Cardiac fibroblast (primary cell): ENCODE data around the gene TMEM30A.

Experiments
- DNase-seq, 2 donors: peaks; one replicate each; pipeline versions ENCODE4 v3.0.0 to v3.0.0-alpha.2; 2010; ENCODE audit warnings: low read depth in 2 of 2
- H3K4me3 ChIP-seq, 2 donors: replicated peaks in 1 of 2; 1 replicate in 1 of 2; 2 replicates in 1 of 2; pipeline ENCODE4 v1.5.1; 2011; ENCODE audit warnings: low read depth in 2 of 2, low read length in 2 of 2, mild to moderate bottlenecking in 2 of 2, moderate library complexity in 1 of 2
- CTCF ChIP-seq: IDR thresholded peaks from one replicate; pipeline ENCODE4 v1.5.1; 2011; ENCODE audit warnings: low read depth, mild to moderate bottlenecking, low read length, inconsistent platforms

The TMEM30A gene

DNA sequence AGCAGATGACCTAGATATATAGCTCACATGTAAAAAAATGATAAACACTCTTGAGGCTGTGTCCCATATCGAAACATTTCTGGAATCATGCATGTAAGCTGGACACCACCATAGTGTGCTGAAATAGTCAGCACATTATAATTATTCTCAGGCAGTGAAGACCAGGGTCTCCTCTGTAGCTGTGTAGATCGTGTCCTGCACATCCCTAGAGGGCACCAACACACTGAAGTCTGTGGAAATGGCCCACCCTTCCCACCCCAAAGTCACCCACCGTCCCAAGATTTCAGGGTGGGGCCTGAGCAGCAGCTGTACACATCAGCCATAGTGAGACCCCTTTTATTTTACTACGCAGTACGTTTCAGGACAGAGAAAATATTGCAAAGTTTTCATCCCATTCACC lies 21.0 kb upstream of the TMEM30A start:
- no peak for TF ChIP-seq CTCF
- H3K4me3 ChIP-seq = no peak overlapping the region
- DNase-seq = no peak

DNA sequence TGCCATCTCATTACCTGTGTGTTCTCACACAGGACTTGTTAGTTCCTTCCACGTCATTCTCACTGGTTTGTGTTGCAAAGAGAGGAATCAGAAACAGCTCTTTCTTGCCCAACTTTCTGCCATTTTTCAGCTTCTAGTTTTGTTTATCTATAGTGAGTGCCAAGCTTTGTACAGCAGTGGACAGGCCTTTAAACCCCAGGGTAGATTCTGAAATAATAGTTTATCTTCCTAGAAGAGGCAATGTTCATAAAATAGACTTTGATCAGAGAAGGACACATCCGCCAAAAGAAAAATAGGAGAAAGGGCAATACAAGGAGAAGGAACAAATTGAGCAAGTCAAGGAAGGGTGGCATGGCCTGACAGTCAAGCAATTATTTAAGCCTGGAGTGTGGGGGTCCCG lies 17.7 kb upstream of the TMEM30A start:
- TF ChIP-seq CTCF = no peak
- H3K4me3 ChIP-seq = no peak overlapping the region
- DNase-seq = no peak

- no peak for TF ChIP-seq CTCF
- DNase-seq = no peak
- H3K4me3 ChIP-seq = no peak overlapping the region
Observed at GRCh38 chr6:75301537-75301936, 16.9 kb upstream of the TMEM30A start.

DNA sequence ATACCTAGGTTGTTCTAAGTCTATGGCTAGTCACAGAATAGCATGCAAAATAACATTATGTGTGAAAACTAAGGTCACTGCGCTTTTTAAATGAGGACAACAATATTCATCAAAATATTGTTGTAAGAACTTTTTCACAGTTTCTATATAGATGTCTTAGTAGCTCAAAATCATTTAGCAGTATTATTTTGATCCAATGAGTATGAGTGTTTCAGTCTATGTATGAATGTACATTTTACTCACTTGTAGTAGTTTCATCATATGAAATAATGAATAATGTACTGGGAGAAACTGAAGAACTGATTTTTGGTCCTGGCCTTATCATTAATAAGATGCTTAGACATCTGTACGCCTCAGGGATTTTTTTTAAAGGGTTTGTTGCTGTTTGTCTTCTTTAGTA lies 16.5 kb upstream of the TMEM30A start:
- no peak for TF ChIP-seq CTCF
- no peak for DNase-seq
- H3K4me3 ChIP-seq = no peak overlapping the region

DNA sequence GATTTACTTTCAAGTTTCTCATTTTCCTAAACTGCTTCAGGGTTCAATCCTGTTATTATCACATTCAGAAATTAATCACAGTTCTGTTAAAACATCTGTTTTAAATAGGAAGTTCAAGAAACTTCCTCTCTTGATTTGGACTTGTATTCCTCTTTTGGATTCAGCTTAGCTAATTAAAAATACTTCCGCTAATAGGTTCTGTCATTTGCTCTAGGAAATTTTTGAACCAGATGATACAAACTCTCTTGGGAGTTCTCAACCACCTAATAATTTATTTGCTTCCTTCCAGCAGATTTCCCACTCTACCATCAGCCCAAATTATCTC lies 15.9 kb upstream of the TMEM30A start:
- no peak for TF ChIP-seq CTCF
- no peak for DNase-seq
- no peak overlapping the region for H3K4me3 ChIP-seq

- H3K4me3 ChIP-seq = no peak overlapping the region
- TF ChIP-seq CTCF = no peak
- DNase-seq = peak in 1 of 2 donors; percentile 10
Observed at GRCh38 chr6:75299801-75300530, 15.4 kb upstream of the TMEM30A start.
